Tibial artery (tissue), 4 donors: ENCODE measurements around the gene SHROOM3.

Source experiments
- DNase-seq, 2 donors: peaks; one replicate each; pipeline ENCODE4 v3.0.0-alpha.2; 2019
- H3K27ac ChIP-seq, 2 donors: fragments of 200-600 bp; sonication (generic) in 1 of 2; 1 replicate in 1 of 2; 2 replicates in 1 of 2; pipeline ENCODE4 v1.5.1; 2018 to 2019; ENCODE audit warnings: mild to moderate bottlenecking in 1 of 2
- H3K27me3 ChIP-seq, 2 donors: fragments of 200-600 bp; sonication (generic) in 1 of 2; one replicate each; pipeline versions ENCODE4 v1.5.1 to v1.6.0; 2016 to 2019
- H3K36me3 ChIP-seq, 3 donors: fragments of 200-600 bp; sonication (generic) in 2 of 3; one replicate each; pipeline ENCODE4 v1.5.1; 2016 to 2019; ENCODE audit warnings: mild to moderate bottlenecking in 2 of 3
- H3K4me1 ChIP-seq, 4 donors: fragments of 200-600 bp; sonication (generic) in 2 of 4; 1 replicate in 3 of 4; 2 replicates in 1 of 4; pipeline ENCODE4 v1.5.1; 2016 to 2019
- H3K4me3 ChIP-seq, 2 donors: fragments of 200-600 bp; sonication (generic) in 1 of 2; 1 replicate in 1 of 2; 2 replicates in 1 of 2; pipeline ENCODE4 v1.5.1; 2018 to 2019; ENCODE audit warnings: mild to moderate bottlenecking in 2 of 2
- H3K9me3 ChIP-seq, 3 donors: fragments of 200-600 bp; sonication (generic) in 1 of 3; one replicate each; pipeline ENCODE4 v1.5.1; 2016 to 2019
- CTCF ChIP-seq, 2 experiments: fragments of 200-600 bp in 1 of 2; fragments of 450-650 bp in 1 of 2; IDR thresholded peaks; one replicate each; pipeline ENCODE4 v1.5.1; 2017 to 2019; ENCODE audit warnings: antibody characterized with exemption in 2 of 2, mild to moderate bottlenecking in 1 of 2, moderate library complexity in 1 of 2
- intact Hi-C: fragments of 100-400 bp; cut with DNase I; formaldehyde crosslinking; loops from one replicate; pipeline ENCODE4 v1.15.0; 2023; ENCODE audit warnings: low total_unique reads

SHROOM3 gene

GRCh38 chr4:76737180-76737579, 302.2 kb downstream of the SHROOM3 start:
- no peak for TF ChIP-seq CTCF (IDR thresholded peaks at IDR 0.05)
- Histone ChIP-seq H3K27ac (peak overlapping the region; percentile 76 to 89), H3K4me1 (peaks cover 0 to 81% (median 57%) of the 10 kb centered on the region in 4 donors), H3K36me3 (peaks cover 16 to 36% (median 24%) of the 10 kb centered on the region in 3 donors), H3K27me3 (no peaks in the 10 kb centered on the region), H3K9me3 (no peaks in the 10 kb centered on the region), H3K4me3 (no peak overlapping the region)
- no peak for DNase-seq
- intact Hi-C loops: no loop called here

GRCh38 chr4:76737771-76738085, 302.7 kb downstream of the SHROOM3 start:
- no peaks in the 10 kb centered on the region for H3K27me3 ChIP-seq
- H3K9me3 ChIP-seq: no peaks in the 10 kb centered on the region
- no peak overlapping the region for H3K4me3 ChIP-seq
- DNase-seq: no peak
- H3K36me3 ChIP-seq: peaks cover 16 to 32% (median 24%) of the 10 kb centered on the region in 3 donors
- peak overlapping the region; percentile 76 to 89 for H3K27ac ChIP-seq
- intact Hi-C loops: no loop called here
- no peak for TF ChIP-seq CTCF (IDR thresholded peaks at IDR 0.05)
- H3K4me1 ChIP-seq: peaks cover 0 to 86% (median 57%) of the 10 kb centered on the region in 4 donors

- H3K27ac ChIP-seq: peak overlapping the region; percentile 76 to 89
- peak overlapping the region in 1 of 2 donors; percentile 4 for H3K4me3 ChIP-seq
Observed at GRCh38 chr4:76738086-76738931, 303.3 kb downstream of the SHROOM3 start.

GRCh38 chr4:76740192-76740591, 305.2 kb downstream of the SHROOM3 start:
- peaks cover 0 to 99% (median 65%) of the 10 kb centered on the region in 4 donors for H3K4me1 ChIP-seq

More at GRCh38 chr4:76738086-76738931, 303.3 kb downstream of the SHROOM3 start:
- Histone ChIP-seq H3K4me1 (peaks cover 0 to 86% (median 56%) of the 10 kb centered on the region in 4 donors), H3K9me3 (no peaks in the 10 kb centered on the region), H3K36me3 (peaks cover 16 to 32% (median 24%) of the 10 kb centered on the region in 3 donors), H3K27me3 (no peaks in the 10 kb centered on the region)
- intact Hi-C loops: no loop called here
- no peak for TF ChIP-seq CTCF (IDR thresholded peaks at IDR 0.05)
- DNase-seq: peak; percentile 45 to 80

More at GRCh38 chr4:76740192-76740591, 305.2 kb downstream of the SHROOM3 start:
- Histone ChIP-seq H3K4me3 (no peak overlapping the region), H3K27ac (peak overlapping the region; percentile 76 to 89), H3K36me3 (peaks cover 16 to 32% (median 24%) of the 10 kb centered on the region in 3 donors), H3K27me3 (no peaks in the 10 kb centered on the region), H3K9me3 (no peaks in the 10 kb centered on the region)
- no peak for TF ChIP-seq CTCF (IDR thresholded peaks at IDR 0.05)
- no peak for DNase-seq
- intact Hi-C loops: no loop called here
